Sigmoid colon (tissue), 4 donors: Measurements from ENCODE around the gene TMEM132D.

Experiments used
- CTCF ChIP-seq, 4 experiments: fragments of 450-650 bp in 3 of 4; fragments of 200-600 bp in 1 of 4; IDR thresholded peaks; one replicate each; pipeline ENCODE4 v1.5.1; 2016 to 2019; ENCODE audit warnings: antibody characterized with exemption in 4 of 4, mild to moderate bottlenecking in 3 of 4, moderate library complexity in 2 of 4
- EP300 ChIP-seq, 4 donors: sonication (generic); formaldehyde crosslinking; IDR thresholded peaks; one replicate each; pipeline ENCODE4 v1.6.1; 2017; ENCODE audit warnings: antibody characterized with exemption in 4 of 4
- POLR2A ChIP-seq, 2 donors: fragments of 450-650 bp; IDR thresholded peaks; one replicate each; pipeline ENCODE4 v1.6.1; 2016; ENCODE audit warnings: antibody characterized with exemption in 2 of 2, mild to moderate bottlenecking in 2 of 2, moderate library complexity in 2 of 2

- TF ChIP-seq POLR2A (IDR thresholded peaks at IDR 0.05) (no peak), CTCF (IDR thresholded peaks at IDR 0.05) (no peak), EP300 (IDR thresholded peaks at IDR 0.05) (no peak)
Measured at GRCh38 chr12:129127771-129128170, 776.1 kb downstream of the TMEM132D start.
